ENCODE measurements around the gene WWP2. TPM values are rescaled to one million over a fixed set of nuclear protein-coding genes. Genes with fewer than 3 reads are reported as not detected.

The WWP2 gene
- total RNA-seq, 1 donor from 2014 or later = 26.8 TPM

GRCh38 chr16:69768666-69769065 is 6.5 kb downstream of the WWP2 start:
- Mint-ChIP-seq H3K4me1 (peaks cover 19% of the 10 kb centered on the region), H3K9me3 (no peaks in the 10 kb centered on the region), H3K27ac (no peak overlapping the region), H3K36me3 (no peaks in the 10 kb centered on the region), H3K27me3 (ENCODE audit: insufficient read depth, low read depth) (no peaks in the 10 kb centered on the region), H3K4me3 (no peak overlapping the region)
- no peak overlapping the region for H3K4me2 ChIP-seq
- TF ChIP-seq EZH2 (IDR thresholded peaks at IDR 0.05) = no peak
- no peak for TF ChIP-seq CTCF (IDR thresholded peaks at IDR 0.05)
- TF ChIP-seq EZH2phosphoT487 (IDR thresholded peaks at IDR 0.05) = no peak
- H3F3A ChIP-seq (ENCODE audit: low read depth) = no peaks in the 10 kb centered on the region
- peaks cover 4% of the 10 kb centered on the region for H3K4me1 ChIP-seq
- no peaks in the 10 kb centered on the region for H3K36me3 ChIP-seq
- H3K9me3 ChIP-seq (ENCODE audit: low read depth) = no peaks in the 10 kb centered on the region
- peaks cover 74% of the 10 kb centered on the region for H3K79me2 ChIP-seq (ENCODE audit: low read depth)
- no peak overlapping the region for H3K4me3 ChIP-seq
- peaks cover 6% of the 10 kb centered on the region for H4K20me1 ChIP-seq (ENCODE audit: low read depth)
- H3K27ac ChIP-seq = no peak overlapping the region
- no peak overlapping the region for H3K9ac ChIP-seq
- no peaks in the 10 kb centered on the region for H3K27me3 ChIP-seq
- DNase-seq (ENCODE audit: low spot score) = no peak
- no peak overlapping the region for H2AFZ ChIP-seq (replicated peaks)

- Histone ChIP-seq H2AFZ (replicated peaks) (no peak overlapping the region), H3K79me2 (ENCODE audit: low read depth) (peaks cover 73% of the 10 kb centered on the region), H4K20me1 (ENCODE audit: low read depth) (peaks cover 6% of the 10 kb centered on the region), H3K27ac (no peak overlapping the region), H3K27me3 (no peaks in the 10 kb centered on the region), H3K4me2 (no peak overlapping the region), H3F3A (ENCODE audit: low read depth) (no peaks in the 10 kb centered on the region), H3K9ac (no peak overlapping the region), H3K9me3 (ENCODE audit: low read depth) (no peaks in the 10 kb centered on the region), H3K4me3 (no peak overlapping the region), H3K36me3 (no peaks in the 10 kb centered on the region), H3K4me1 (peaks cover 4% of the 10 kb centered on the region)
- H3K36me3 Mint-ChIP-seq = no peaks in the 10 kb centered on the region
- no peaks in the 10 kb centered on the region for H3K27me3 Mint-ChIP-seq (ENCODE audit: insufficient read depth, low read depth)
- no peak for TF ChIP-seq EZH2phosphoT487 (IDR thresholded peaks at IDR 0.05)
- no peak for TF ChIP-seq EZH2 (IDR thresholded peaks at IDR 0.05)
- no peak for TF ChIP-seq CTCF (IDR thresholded peaks at IDR 0.05)
- no peak for DNase-seq (ENCODE audit: low spot score)
- H3K27ac Mint-ChIP-seq = no peak overlapping the region
- H3K9me3 Mint-ChIP-seq = no peaks in the 10 kb centered on the region
- H3K4me3 Mint-ChIP-seq = no peak overlapping the region
- peaks cover 20% of the 10 kb centered on the region for H3K4me1 Mint-ChIP-seq
Measured at GRCh38 chr16:69769404-69769803, 7.3 kb downstream of the WWP2 start.

- TF ChIP-seq EZH2 (IDR thresholded peaks at IDR 0.05) (no peak), EZH2phosphoT487 (IDR thresholded peaks at IDR 0.05) (no peak), CTCF (IDR thresholded peaks at IDR 0.05) (no peak)
- H3K4me3 Mint-ChIP-seq = no peak overlapping the region
- peak overlapping the region; percentile 57 for H3K27ac Mint-ChIP-seq
Measured at GRCh38 chr16:69771651-69771967, 9.5 kb downstream of the WWP2 start.

More at GRCh38 chr16:69771651-69771967, 9.5 kb downstream of the WWP2 start:
- no peak overlapping the region for H3K27ac ChIP-seq
- H3K9ac ChIP-seq = no peak overlapping the region
- H2AFZ ChIP-seq (replicated peaks) = no peak overlapping the region
- Mint-ChIP-seq H3K4me1 (peaks cover 20% of the 10 kb centered on the region), H3K27me3 (ENCODE audit: insufficient read depth, low read depth) (no peaks in the 10 kb centered on the region), H3K9me3 (no peaks in the 10 kb centered on the region), H3K36me3 (peaks cover 4% of the 10 kb centered on the region)
- DNase-seq (ENCODE audit: low spot score) = no peak
- H3K79me2 ChIP-seq (ENCODE audit: low read depth) = peaks cover 81% of the 10 kb centered on the region
- H3K9me3 ChIP-seq (ENCODE audit: low read depth) = no peaks in the 10 kb centered on the region
- H3K4me2 ChIP-seq = no peak overlapping the region
- peaks cover 4% of the 10 kb centered on the region for H3K4me1 ChIP-seq
- no peaks in the 10 kb centered on the region for H3K27me3 ChIP-seq
- no peak overlapping the region for H3K4me3 ChIP-seq
- H3K36me3 ChIP-seq = no peaks in the 10 kb centered on the region
- peaks cover 6% of the 10 kb centered on the region for H4K20me1 ChIP-seq (ENCODE audit: low read depth)
- H3F3A ChIP-seq (ENCODE audit: low read depth) = no peaks in the 10 kb centered on the region
